CD14-positive monocyte (primary cell): ENCODE data around the gene LUZP4. TPM values are rescaled to one million over a fixed set of nuclear protein-coding genes. Genes with fewer than 3 reads are reported as not detected.

ENCODE experiments used
- DNase-seq, 3 donors: peaks; one replicate each; pipeline ENCODE4 v3.0.0-alpha.2; 2011 to 2022
- H2AFZ ChIP-seq: 2 replicates; pipeline ENCODE4 v1.6.0; 2012; ENCODE audit warnings: mild to moderate bottlenecking, low read depth, low read length, inconsistent platforms; ENCODE audit not compliant: insufficient read depth, poor library complexity, severe bottlenecking
- H3K27ac ChIP-seq, 2 donors: 1 replicate in 1 of 2; 2 replicates in 1 of 2; pipeline ENCODE4 v1.5.1; 2012 to 2013; ENCODE audit warnings: low read length in 2 of 2, control low read depth in 1 of 2, inconsistent platforms in 1 of 2, low read depth in 1 of 2, mild to moderate bottlenecking in 1 of 2
- H3K27me3 ChIP-seq, 2 donors: one replicate each; pipeline versions ENCODE4 v1.6.0 to v1.6.1; 2011 to 2013; ENCODE audit warnings: low read length in 2 of 2; ENCODE audit not compliant: control insufficient read depth in 2 of 2, insufficient read depth in 2 of 2
- H3K36me3 ChIP-seq, 2 donors: replicated peaks in 1 of 2; 1 replicate in 1 of 2; 2 replicates in 1 of 2; pipeline versions ENCODE4 v1.5.1 to v1.6.1; 2012 to 2013; ENCODE audit warnings: low read length in 2 of 2, control low read depth in 1 of 2, inconsistent platforms in 1 of 2, mild to moderate bottlenecking in 1 of 2; ENCODE audit not compliant: insufficient read depth in 2 of 2, control insufficient read depth in 1 of 2
- H3K4me1 ChIP-seq, 2 donors: 1 replicate in 1 of 2; 2 replicates in 1 of 2; pipeline versions ENCODE4 v1.5.1 to v1.6.1; 2012 to 2013; ENCODE audit warnings: low read length in 2 of 2, control low read depth in 1 of 2, inconsistent platforms in 1 of 2, mild to moderate bottlenecking in 1 of 2, moderate library complexity in 1 of 2; ENCODE audit not compliant: insufficient read depth in 2 of 2, control insufficient read depth in 1 of 2
- H3K4me2 ChIP-seq: replicated peaks from 2 replicates; pipeline ENCODE3; 2012; ENCODE audit warnings: low read length, moderate library complexity, mild to moderate bottlenecking; ENCODE audit not compliant: poor library complexity, severe bottlenecking; ENCODE audit errors: extremely low read depth
- H3K4me3 ChIP-seq, 3 experiments: fragments of 200-600 bp in 1 of 3; sonication (generic) in 1 of 3; replicated peaks in 1 of 3; 1 replicate in 2 of 3; 2 replicates in 1 of 3; pipeline ENCODE4 v1.5.1; 2011 to 2013; ENCODE audit warnings: low read length in 3 of 3, mild to moderate bottlenecking in 3 of 3, control low read depth in 2 of 3, low read depth in 2 of 3, inconsistent platforms in 1 of 3, moderate library complexity in 1 of 3
- H3K79me2 ChIP-seq: 2 replicates; pipeline ENCODE4 v1.6.0; 2012; ENCODE audit warnings: mild to moderate bottlenecking, control low read depth, inconsistent platforms, low read length, moderate library complexity; ENCODE audit not compliant: insufficient read depth
- H3K9ac ChIP-seq: 2 replicates; pipeline ENCODE4 v1.6.0; 2017; ENCODE audit warnings: low read length, mild to moderate bottlenecking; ENCODE audit not compliant: insufficient read depth, poor library complexity, severe bottlenecking
- H3K9me3 ChIP-seq, 2 donors: replicated peaks in 1 of 2; 1 replicate in 1 of 2; 2 replicates in 1 of 2; pipeline versions ENCODE4 v1.5.1 to v1.6.1; 2012 to 2013; ENCODE audit warnings: low read length in 2 of 2, control low read depth in 1 of 2; ENCODE audit not compliant: control insufficient read depth in 1 of 2, insufficient read depth in 1 of 2
- H4K20me1 ChIP-seq: 2 replicates; pipeline ENCODE4 v1.6.0; 2012; ENCODE audit warnings: mild to moderate bottlenecking, low read length, control low read depth, moderate library complexity; ENCODE audit not compliant: insufficient read depth
- H3K27ac Mint-ChIP-seq, 7 donors: one replicate each; pipeline ENCODE4 v1.8.0; 2020; ENCODE audit warnings: mild to moderate bottlenecking in 7 of 7, mixed read lengths in 7 of 7, moderate library complexity in 6 of 7, inconsistent platforms in 2 of 7
- H3K27me3 Mint-ChIP-seq, 3 donors: one replicate each; pipeline ENCODE4 v1.8.0; 2021 to 2022; ENCODE audit warnings: low read depth in 3 of 3, mild to moderate bottlenecking in 3 of 3, mixed read lengths in 3 of 3, moderate library complexity in 3 of 3, inconsistent platforms in 1 of 3
- H3K36me3 Mint-ChIP-seq, 2 donors: one replicate each; pipeline ENCODE4 v1.8.0; 2020; ENCODE audit warnings: mixed read lengths in 2 of 2, inconsistent platforms in 1 of 2, mild to moderate bottlenecking in 1 of 2
- H3K4me1 Mint-ChIP-seq: one replicate; pipeline ENCODE4 v1.8.0; 2020; ENCODE audit warnings: mild to moderate bottlenecking, mixed read lengths
- H3K4me3 Mint-ChIP-seq, 2 donors: one replicate each; pipeline ENCODE4 v1.8.0; 2020; ENCODE audit warnings: mild to moderate bottlenecking in 2 of 2, mixed read lengths in 2 of 2, moderate library complexity in 1 of 2
- H3K9me3 Mint-ChIP-seq, 7 donors: one replicate each; pipeline ENCODE4 v1.8.0; 2020 to 2022; ENCODE audit warnings: mixed read lengths in 7 of 7, mild to moderate bottlenecking in 6 of 7, moderate library complexity in 6 of 7, inconsistent platforms in 2 of 7
- CTCF ChIP-seq: fragments of 200-600 bp; IDR thresholded peaks from one replicate; pipeline ENCODE4 v1.8.0; 2022; ENCODE audit warnings: antibody characterized with exemption, mild to moderate bottlenecking
- WGBS: methylation state at CpG from one replicate; pipeline ENCODE4 v1.1.5; 2013; ENCODE audit warnings: missing lambda C conversion rate; ENCODE audit not compliant: insufficient coverage; 5-methylcytosine and 5-hydroxymethylcytosine counted together
- intact Hi-C, 2 donors: fragments of 100-400 bp; cut with micrococcal nuclease; formaldehyde crosslinking; loops; one replicate each; pipeline versions ENCODE4 v1.15.0 to v1.15.1; 2023
- polyA plus RNA-seq, 3 donors: library from polyadenylated mRNA; depleted of rRNA in 1 of 3; unstranded in 2 of 3; stranded (reverse) in 1 of 3; fragments of 300-500 nt in 2 of 3; fragments of >200 nt in 1 of 3; fragmentation: Illumina TruSeq in 2 of 3; gene quantifications; 1 replicate in 2 of 3; 2 replicates in 1 of 3; pipeline ENCODE4 v1.2.3, GENCODE V29; 2012 to 2021

The LUZP4 gene
- polyA plus RNA-seq, 3 donors, result not detected

GRCh38 chrX:115330498-115331168, 41.1 kb downstream of the LUZP4 start:
- H3K4me3 Mint-ChIP-seq, result no peak overlapping the region
- Histone ChIP-seq H3K4me2 (no peak overlapping the region), H3K9ac (no peak overlapping the region), H3K9me3 (no peaks in the 10 kb centered on the region), H4K20me1 (no peaks in the 10 kb centered on the region), H3K27me3 (peaks cover 0 to 4% of the 10 kb centered on the region in 2 donors), H3K79me2 (no peaks in the 10 kb centered on the region), H3K27ac (no peak overlapping the region), H3K4me3 (no peak overlapping the region), H3K36me3 (no peaks in the 10 kb centered on the region), H2AFZ (no peak overlapping the region), H3K4me1 (no peaks in the 10 kb centered on the region)
- intact Hi-C loops, result loop anchor here in 1 of 2 donors (2.0 kb wide), 1 partner anchor 312 kb away; no protein-coding TSS in a partner anchor
- H3K27me3 Mint-ChIP-seq, result peaks cover 0 to 19% (median 2%) of the 10 kb centered on the region in 3 donors
- no peak overlapping the region for H3K27ac Mint-ChIP-seq
- peak; percentile 15 to 41 (median 20) for DNase-seq
- H3K4me1 Mint-ChIP-seq, result no peaks in the 10 kb centered on the region
- peak; percentile 55 for TF ChIP-seq CTCF
- H3K36me3 Mint-ChIP-seq, result no peaks in the 10 kb centered on the region
- H3K9me3 Mint-ChIP-seq, result peaks cover 0 to 2% (median 0%) of the 10 kb centered on the region in 7 donors
- WGBS, result no CpG with 5 or more reads among the region's 18 CpGs

GRCh38 chrX:115332832-115333231, 43.3 kb downstream of the LUZP4 start:
- no peak for DNase-seq
- Histone ChIP-seq H2AFZ (no peak overlapping the region), H3K36me3 (no peaks in the 10 kb centered on the region), H3K4me3 (no peak overlapping the region), H3K79me2 (no peaks in the 10 kb centered on the region), H3K9me3 (no peaks in the 10 kb centered on the region), H3K4me2 (no peak overlapping the region), H3K4me1 (no peaks in the 10 kb centered on the region), H3K27me3 (peaks cover 0 to 4% of the 10 kb centered on the region in 2 donors), H3K27ac (no peak overlapping the region), H3K9ac (no peak overlapping the region), H4K20me1 (no peaks in the 10 kb centered on the region)
- H3K4me3 Mint-ChIP-seq, result no peak overlapping the region
- H3K27ac Mint-ChIP-seq, result no peak overlapping the region
- no peak for TF ChIP-seq CTCF
- no CpG with 5 or more reads among the region's 4 CpGs for WGBS
- intact Hi-C loops, result no loop called here
- peaks cover 0 to 2% (median 0%) of the 10 kb centered on the region in 7 donors for H3K9me3 Mint-ChIP-seq
- no peaks in the 10 kb centered on the region for H3K4me1 Mint-ChIP-seq
- no peaks in the 10 kb centered on the region for H3K36me3 Mint-ChIP-seq
- H3K27me3 Mint-ChIP-seq, result peaks cover 0 to 16% (median 2%) of the 10 kb centered on the region in 3 donors
